ENCODE results near the gene ERI3. TPM values are rescaled to one million over a fixed set of nuclear protein-coding genes. Genes with fewer than 3 reads are reported as not detected.

The ERI3 gene
- total and polyA plus RNA-seq, 10 of the 15 experiments (the other 5 are each of a cell fraction or from before 2014, with no cell fraction given), result 20.6 to 90.4 (median 41.2) TPM

DNA sequence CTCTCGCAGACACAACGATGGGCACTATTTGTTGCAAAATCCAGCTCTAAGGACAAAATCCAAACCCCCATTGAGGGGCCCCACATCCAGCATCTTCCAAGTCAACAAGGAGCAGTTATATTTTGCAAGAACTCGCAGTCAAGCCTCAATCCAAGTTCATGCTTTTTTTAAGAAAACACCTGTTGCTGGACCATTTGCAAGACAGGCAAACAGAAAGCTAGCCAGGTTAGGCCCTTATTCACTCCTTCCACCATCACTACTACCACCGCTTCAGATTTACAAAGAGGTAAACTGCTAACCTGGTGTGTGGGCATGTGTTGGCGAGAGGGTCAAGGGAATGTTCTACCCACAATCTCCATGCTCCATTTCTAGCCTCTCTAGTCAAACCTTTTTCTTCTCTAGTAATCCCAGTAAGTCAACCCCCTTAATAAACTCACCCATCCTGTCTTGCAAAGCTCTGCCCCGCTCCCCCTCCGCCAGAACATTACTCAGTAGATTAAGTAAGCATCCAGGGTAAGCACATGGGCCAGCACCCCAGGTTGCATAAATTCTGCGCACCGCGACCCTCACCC, 703 bp downstream of the ERI3 start (continued):
- no peak for TF ChIP-seq CBX3 (IDR thresholded peaks at IDR 0.05; ENCODE audit: borderline replicate concordance, low read depth)
- no peak for TF ChIP-seq IKZF1 (conservative IDR thresholded peaks at IDR 0.05)

DNA sequence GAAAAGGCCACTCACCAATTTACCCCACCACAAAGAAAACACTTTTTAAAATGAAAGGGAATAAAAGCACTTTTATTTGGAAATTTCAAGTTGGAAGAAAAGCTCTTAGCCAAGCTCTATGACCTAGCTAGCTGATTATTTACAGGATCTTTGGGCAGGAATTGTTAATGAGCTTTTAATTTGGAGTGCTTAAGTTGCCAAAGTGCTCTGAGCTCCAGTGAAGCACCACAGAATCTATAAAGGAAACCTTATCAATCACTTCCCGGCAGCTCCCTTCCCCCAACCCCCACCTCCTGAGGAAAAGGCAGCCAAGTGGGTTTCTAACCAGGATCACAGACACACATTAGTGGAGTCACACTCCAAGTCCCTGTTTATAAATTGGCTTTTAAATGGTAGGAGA, 1.5 kb downstream of the ERI3 start:
- no peak for FAIRE-seq
- Histone ChIP-seq H4K20me1 (ENCODE audit: control insufficient read depth, insufficient read depth) (no peaks in the 10 kb centered on the region), H3K4me3 (no peak overlapping the region), H3K27ac (ENCODE audit: control insufficient read depth, insufficient read depth) (no peak overlapping the region), H3K27me3 (replicated peaks in 1 of 2; ENCODE audit: control insufficient read depth in 2 of 2, insufficient read depth in 2 of 2, low read length in 1 of 2) (no peaks in the 10 kb centered on the region), H3K4me2 (ENCODE audit: control insufficient read depth, insufficient read depth) (no peak overlapping the region), H2AFZ (ENCODE audit: control insufficient read depth, low read depth, low read length) (no peak overlapping the region), H3K36me3 (ENCODE audit: control insufficient read depth in 2 of 2, insufficient read depth in 2 of 2, low read length in 1 of 2) (no peaks in the 10 kb centered on the region), H3K9me3 (replicated peaks; ENCODE audit: control insufficient read depth, insufficient read depth, low read length) (no peaks in the 10 kb centered on the region), H3K79me2 (ENCODE audit: control insufficient read depth, insufficient read depth, low read length) (peaks cover 13% of the 10 kb centered on the region), H3K4me1 (ENCODE audit: control insufficient read depth, insufficient read depth, low read length) (peaks cover 2% of the 10 kb centered on the region), H3K9ac (ENCODE audit: control insufficient read depth, insufficient read depth, low read length) (no peak overlapping the region)
- BruUV-seq (replicated peaks), result no TSS peak
- ChIA-PET RAD21 (ENCODE audit: unreplicated experiment) (no interaction called here), SMC1A (ENCODE audit: uncharacterized antibody, unreplicated experiment) (interaction anchor here (0.6 to 1.5 kb wide), 5 partner anchors 17 to 680 kb away, joined by 3 read pairs; no protein-coding TSS in a partner anchor), CTCF (interaction anchor here (0.7 to 1.6 kb wide), 7 partner anchors 9 to 348 kb away, joined by 3 to 5 read pairs (median 3); no protein-coding TSS in a partner anchor), POLR2A (interaction anchor here (0.8 kb wide), 1 partner anchor 19 kb away, joined by 3 read pairs; no protein-coding TSS in a partner anchor)
- no peak for DNase-seq (ENCODE audit: low read depth, low spot score)
- TF ChIP-seq, protein P1, sequence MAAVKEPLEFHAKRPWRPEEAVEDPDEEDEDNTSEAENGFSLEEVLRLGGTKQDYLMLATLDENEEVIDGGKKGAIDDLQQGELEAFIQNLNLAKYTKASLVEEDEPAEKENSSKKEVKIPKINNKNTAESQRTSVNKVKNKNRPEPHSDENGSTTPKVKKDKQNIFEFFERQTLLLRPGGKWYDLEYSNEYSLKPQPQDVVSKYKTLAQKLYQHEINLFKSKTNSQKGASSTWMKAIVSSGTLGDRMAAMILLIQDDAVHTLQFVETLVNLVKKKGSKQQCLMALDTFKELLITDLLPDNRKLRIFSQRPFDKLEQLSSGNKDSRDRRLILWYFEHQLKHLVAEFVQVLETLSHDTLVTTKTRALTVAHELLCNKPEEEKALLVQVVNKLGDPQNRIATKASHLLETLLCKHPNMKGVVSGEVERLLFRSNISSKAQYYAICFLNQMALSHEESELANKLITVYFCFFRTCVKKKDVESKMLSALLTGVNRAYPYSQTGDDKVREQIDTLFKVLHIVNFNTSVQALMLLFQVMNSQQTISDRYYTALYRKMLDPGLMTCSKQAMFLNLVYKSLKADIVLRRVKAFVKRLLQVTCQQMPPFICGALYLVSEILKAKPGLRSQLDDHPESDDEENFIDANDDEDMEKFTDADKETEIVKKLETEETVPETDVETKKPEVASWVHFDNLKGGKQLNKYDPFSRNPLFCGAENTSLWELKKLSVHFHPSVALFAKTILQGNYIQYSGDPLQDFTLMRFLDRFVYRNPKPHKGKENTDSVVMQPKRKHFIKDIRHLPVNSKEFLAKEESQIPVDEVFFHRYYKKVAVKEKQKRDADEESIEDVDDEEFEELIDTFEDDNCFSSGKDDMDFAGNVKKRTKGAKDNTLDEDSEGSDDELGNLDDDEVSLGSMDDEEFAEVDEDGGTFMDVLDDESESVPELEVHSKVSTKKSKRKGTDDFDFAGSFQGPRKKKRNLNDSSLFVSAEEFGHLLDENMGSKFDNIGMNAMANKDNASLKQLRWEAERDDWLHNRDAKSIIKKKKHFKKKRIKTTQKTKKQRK (IDR thresholded peaks at IDR 0.05; ENCODE audit: low read depth, low read length), result no peak
- TF ChIP-seq TARDBP (IDR thresholded peaks at IDR 0.05; ENCODE audit: borderline replicate concordance) (no peak), MTA3 (IDR thresholded peaks at IDR 0.05; ENCODE audit: borderline replicate concordance, low read length) (no peak), CHD4 (IDR thresholded peaks at IDR 0.05) (no peak), JUNB (IDR thresholded peaks at IDR 0.05) (no peak), JUND (IDR thresholded peaks at IDR 0.05; ENCODE audit: low read depth, low read length) (no peak), CREM (IDR thresholded peaks at IDR 0.05; ENCODE audit: low read depth) (no peak), SREBF2 (IDR thresholded peaks at IDR 0.05; ENCODE audit: low read length) (no peak), RB1 (IDR thresholded peaks at IDR 0.05; ENCODE audit: borderline replicate concordance) (no peak), NBN (IDR thresholded peaks at IDR 0.05) (no peak), DPF2 (IDR thresholded peaks at IDR 0.05) (no peak), SUPT20H (IDR thresholded peaks at IDR 0.05; ENCODE audit: borderline replicate concordance, control insufficient read depth, low read depth, low read length) (no peak), MTA2 (IDR thresholded peaks at IDR 0.05; ENCODE audit: low read depth) (no peak)
- TF ChIP-seq, protein P2, sequence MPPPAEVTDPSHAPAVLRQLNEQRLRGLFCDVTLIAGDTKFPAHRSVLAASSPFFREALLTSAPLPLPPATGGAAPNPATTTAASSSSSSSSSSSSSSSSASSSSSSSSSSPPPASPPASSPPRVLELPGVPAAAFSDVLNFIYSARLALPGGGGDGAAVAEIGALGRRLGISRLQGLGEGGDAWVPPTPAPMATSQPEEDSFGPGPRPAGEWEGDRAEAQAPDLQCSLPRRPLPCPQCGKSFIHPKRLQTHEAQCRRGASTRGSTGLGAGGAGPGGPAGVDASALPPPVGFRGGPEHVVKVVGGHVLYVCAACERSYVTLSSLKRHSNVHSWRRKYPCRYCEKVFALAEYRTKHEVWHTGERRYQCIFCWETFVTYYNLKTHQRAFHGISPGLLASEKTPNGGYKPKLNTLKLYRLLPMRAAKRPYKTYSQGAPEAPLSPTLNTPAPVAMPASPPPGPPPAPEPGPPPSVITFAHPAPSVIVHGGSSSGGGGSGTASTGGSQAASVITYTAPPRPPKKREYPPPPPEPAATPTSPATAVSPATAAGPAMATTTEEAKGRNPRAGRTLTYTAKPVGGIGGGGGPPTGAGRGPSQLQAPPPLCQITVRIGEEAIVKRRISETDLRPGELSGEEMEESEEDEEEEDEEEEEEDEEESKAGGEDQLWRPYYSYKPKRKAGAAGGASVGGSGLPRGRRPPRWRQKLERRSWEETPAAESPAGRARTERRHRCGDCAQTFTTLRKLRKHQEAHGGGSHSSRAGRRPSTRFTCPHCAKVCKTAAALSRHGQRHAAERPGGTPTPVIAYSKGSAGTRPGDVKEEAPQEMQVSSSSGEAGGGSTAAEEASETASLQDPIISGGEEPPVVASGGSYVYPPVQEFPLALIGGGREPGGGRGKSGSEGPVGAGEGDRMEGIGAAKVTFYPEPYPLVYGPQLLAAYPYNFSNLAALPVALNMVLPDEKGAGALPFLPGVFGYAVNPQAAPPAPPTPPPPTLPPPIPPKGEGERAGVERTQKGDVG (CRISPR knock-in tag; IDR thresholded peaks at IDR 0.05), result no peak
- TF ChIP-seq, protein P3, sequence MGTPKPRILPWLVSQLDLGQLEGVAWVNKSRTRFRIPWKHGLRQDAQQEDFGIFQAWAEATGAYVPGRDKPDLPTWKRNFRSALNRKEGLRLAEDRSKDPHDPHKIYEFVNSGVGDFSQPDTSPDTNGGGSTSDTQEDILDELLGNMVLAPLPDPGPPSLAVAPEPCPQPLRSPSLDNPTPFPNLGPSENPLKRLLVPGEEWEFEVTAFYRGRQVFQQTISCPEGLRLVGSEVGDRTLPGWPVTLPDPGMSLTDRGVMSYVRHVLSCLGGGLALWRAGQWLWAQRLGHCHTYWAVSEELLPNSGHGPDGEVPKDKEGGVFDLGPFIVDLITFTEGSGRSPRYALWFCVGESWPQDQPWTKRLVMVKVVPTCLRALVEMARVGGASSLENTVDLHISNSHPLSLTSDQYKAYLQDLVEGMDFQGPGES (IDR thresholded peaks at IDR 0.05), result no peak
- no peak for ATAC-seq
- WGBS (ENCODE audit: insufficient coverage, insufficient replicate concordance, low lambda C conversion rate, missing lambda C conversion rate), result 91% methylated on average over 1 of the region's 1 CpG
- in situ Hi-C loops (cut with MboI) (no loop called here), intact Hi-C loops (cut with micrococcal nuclease; ENCODE audit: unreplicated experiment) (no loop called here)

All from GM12878 (cell line).